Trophoblast cell (in vitro differentiated cells and primary cell): ENCODE data around the gene FHL2.
A peak's percentile ranks its signal among the peaks of the same experiment; 100 is the strongest.

Source experiments
- DNase-seq, 2 donors: peaks; one replicate each; pipeline ENCODE4 v3.0.0-alpha.2; 2016
- H2AFZ ChIP-seq: 2 replicates; pipeline ENCODE4 v1.6.1; 2013; ENCODE audit warnings: low read length, moderate library complexity, mild to moderate bottlenecking; ENCODE audit not compliant: insufficient read depth, poor library complexity
- H2AK5ac ChIP-seq: 2 replicates; pipeline ENCODE4 v1.6.1; 2013; ENCODE audit warnings: mild to moderate bottlenecking, low read length
- H2BK120ac ChIP-seq: 2 replicates; pipeline ENCODE4 v1.6.1; 2013; ENCODE audit warnings: low read length, mild to moderate bottlenecking, moderate library complexity; ENCODE audit not compliant: insufficient read depth, poor library complexity
- H2BK12ac ChIP-seq: 2 replicates; pipeline ENCODE4 v1.6.1; 2013; ENCODE audit warnings: mild to moderate bottlenecking, low read length, moderate library complexity
- H2BK5ac ChIP-seq: 2 replicates; pipeline ENCODE4 v1.6.1; 2013; ENCODE audit warnings: low read length, low read depth, moderate library complexity, mild to moderate bottlenecking; ENCODE audit not compliant: poor library complexity
- H3K14ac ChIP-seq: 2 replicates; pipeline ENCODE4 v1.6.1; 2013; ENCODE audit warnings: mild to moderate bottlenecking, low read length
- H3K18ac ChIP-seq: 2 replicates; pipeline ENCODE4 v1.6.1; 2013; ENCODE audit warnings: mild to moderate bottlenecking, low read length
- H3K23ac ChIP-seq: 2 replicates; pipeline ENCODE4 v1.6.1; 2013; ENCODE audit warnings: low read length
- H3K27ac ChIP-seq: 2 replicates; pipeline ENCODE4 v1.5.1; 2013; ENCODE audit warnings: low read depth, mild to moderate bottlenecking, inconsistent platforms, low read length, moderate library complexity
- H3K27me3 ChIP-seq: 2 replicates; pipeline ENCODE4 v1.6.1; 2013; ENCODE audit warnings: inconsistent platforms, mild to moderate bottlenecking, low read length, moderate library complexity; ENCODE audit not compliant: insufficient read depth
- H3K36me3 ChIP-seq, 2 experiments: 1 replicate in 1 of 2; 2 replicates in 1 of 2; pipeline ENCODE4 v1.6.1; 2013; ENCODE audit warnings: low read length in 2 of 2, mild to moderate bottlenecking in 2 of 2, moderate library complexity in 1 of 2; ENCODE audit not compliant: insufficient read depth in 2 of 2, control insufficient read depth in 1 of 2
- H3K4ac ChIP-seq: 2 replicates; pipeline ENCODE4 v1.6.1; 2013; ENCODE audit warnings: low read depth, mild to moderate bottlenecking, low read length, moderate library complexity
- H3K4me1 ChIP-seq, 2 experiments: 1 replicate in 1 of 2; 2 replicates in 1 of 2; pipeline ENCODE4 v1.6.1; 2013; ENCODE audit warnings: low read length in 2 of 2, mild to moderate bottlenecking in 2 of 2, moderate library complexity in 1 of 2; ENCODE audit not compliant: insufficient read depth in 2 of 2, control insufficient read depth in 1 of 2
- H3K4me2 ChIP-seq: 2 replicates; pipeline ENCODE4 v1.6.1; 2013; ENCODE audit warnings: inconsistent platforms, mild to moderate bottlenecking, low read length, moderate library complexity
- H3K4me3 ChIP-seq: 2 replicates; pipeline ENCODE4 v1.5.1; 2013; ENCODE audit warnings: mild to moderate bottlenecking, low read depth, low read length, inconsistent platforms
- H3K79me1 ChIP-seq: one replicate; pipeline ENCODE4 v1.6.1; 2013; ENCODE audit warnings: low read length
- H3K79me2 ChIP-seq: 2 replicates; pipeline ENCODE4 v1.6.1; 2013; ENCODE audit warnings: low read length, mild to moderate bottlenecking; ENCODE audit not compliant: control insufficient read depth, insufficient read depth, poor library complexity
- H3K9ac ChIP-seq: 2 replicates; pipeline ENCODE4 v1.6.1; 2013; ENCODE audit warnings: mild to moderate bottlenecking, low read length
- H3K9me3 ChIP-seq: 2 replicates; pipeline ENCODE4 v1.6.1; 2013; ENCODE audit warnings: low read depth, mild to moderate bottlenecking, control low read depth, inconsistent platforms, low read length; ENCODE audit not compliant: insufficient read depth
- H4K12ac ChIP-seq: 2 replicates; pipeline ENCODE4 v1.6.1; 2013; ENCODE audit warnings: low read depth, mild to moderate bottlenecking, low read length, moderate library complexity
- H4K8ac ChIP-seq: 2 replicates; pipeline ENCODE4 v1.6.1; 2013; ENCODE audit warnings: low read depth, mild to moderate bottlenecking, low read length, moderate library complexity
- H4K91ac ChIP-seq: one replicate; pipeline ENCODE4 v1.6.1; 2013; ENCODE audit warnings: low read depth, mild to moderate bottlenecking, low read length, moderate library complexity
- WGBS: extraction: QIAGEN DNeasy Blood & Tissue Kit; methylation state at CpG from one replicate; pipeline ENCODE4 v1.1.7; 2013; ENCODE audit warnings: missing lambda C conversion rate; ENCODE audit not compliant: insufficient read length, insufficient coverage; ENCODE audit errors: extremely low coverage; 5-methylcytosine and 5-hydroxymethylcytosine counted together

FHL2 gene

GRCh38 chr2:105394951-105395611 is 3.8 kb downstream of the FHL2 start:
- Histone ChIP-seq H3K23ac (no peak overlapping the region), H2AK5ac (no peak overlapping the region), H2AFZ (no peak overlapping the region), H3K4me1 (peaks cover 10 to 26% of the 10 kb centered on the region in 2 experiments), H3K4me3 (no peak overlapping the region), H3K4me2 (no peak overlapping the region), H3K79me1 (peaks cover 15% of the 10 kb centered on the region), H2BK120ac (no peak overlapping the region), H2BK5ac (no peak overlapping the region), H3K27me3 (no peaks in the 10 kb centered on the region), H2BK12ac (no peak overlapping the region), H4K12ac (no peak overlapping the region), H3K18ac (peak overlapping the region; percentile 53), H4K8ac (no peak overlapping the region), H3K4ac (peak overlapping the region; percentile 96), H3K9me3 (no peaks in the 10 kb centered on the region), H3K27ac (no peak overlapping the region), H3K14ac (no peak overlapping the region), H4K91ac (no peak overlapping the region), H3K9ac (no peak overlapping the region), H3K79me2 (peaks cover 22% of the 10 kb centered on the region), H3K36me3 (peaks cover 8 to 13% of the 10 kb centered on the region in 2 experiments)
- peak; percentile 57 to 85 for DNase-seq
- no CpG with 5 or more reads among the region's 12 CpGs for WGBS

- no CpG with 5 or more reads among the region's 13 CpGs for WGBS
- H3K9me3 ChIP-seq, result no peaks in the 10 kb centered on the region
- peak in 1 of 2 donors; percentile 51 for DNase-seq
Observed at GRCh38 chr2:105393373-105394055, 5.3 kb downstream of the FHL2 start.

GRCh38 chr2:105391763-105392662 is 6.8 kb downstream of the FHL2 start:
- no peaks in the 10 kb centered on the region for H3K9me3 ChIP-seq
- no peak overlapping the region for H3K9ac ChIP-seq
- H3K4me1 ChIP-seq, result peaks cover 8 to 22% of the 10 kb centered on the region in 2 experiments
- no peak overlapping the region for H2AK5ac ChIP-seq
- H3K36me3 ChIP-seq, result peaks cover 8 to 18% of the 10 kb centered on the region in 2 experiments
- no peaks in the 10 kb centered on the region for H3K27me3 ChIP-seq
- H4K12ac ChIP-seq, result no peak overlapping the region
- H2BK5ac ChIP-seq, result no peak overlapping the region
- no peak overlapping the region for H4K8ac ChIP-seq
- DNase-seq, result peak in 1 of 2 donors; percentile 21
- H3K79me2 ChIP-seq, result peaks cover 15% of the 10 kb centered on the region
- no peak overlapping the region for H4K91ac ChIP-seq
- H2BK120ac ChIP-seq, result no peak overlapping the region
- no peaks in the 10 kb centered on the region for H3K79me1 ChIP-seq
- H3K23ac ChIP-seq, result no peak overlapping the region
- no peak overlapping the region for H2BK12ac ChIP-seq
- peak overlapping the region; percentile 22 for H3K4ac ChIP-seq
- no peak overlapping the region for H3K27ac ChIP-seq
- no peak overlapping the region for H2AFZ ChIP-seq
- no CpG with 5 or more reads among the region's 9 CpGs for WGBS
- H3K4me3 ChIP-seq, result no peak overlapping the region
- H3K18ac ChIP-seq, result no peak overlapping the region
- H3K14ac ChIP-seq, result no peak overlapping the region
- H3K4me2 ChIP-seq, result no peak overlapping the region

More at GRCh38 chr2:105393373-105394055, 5.3 kb downstream of the FHL2 start:
- Histone ChIP-seq H4K12ac (no peak overlapping the region), H3K9ac (no peak overlapping the region), H3K4ac (peak overlapping the region; percentile 85), H2AFZ (no peak overlapping the region), H3K36me3 (peaks cover 8 to 16% of the 10 kb centered on the region in 2 experiments), H2BK12ac (no peak overlapping the region), H2BK120ac (no peak overlapping the region), H3K23ac (no peak overlapping the region), H3K4me2 (no peak overlapping the region), H3K27me3 (no peaks in the 10 kb centered on the region), H3K18ac (no peak overlapping the region), H3K79me2 (peaks cover 17% of the 10 kb centered on the region), H3K4me1 (peaks cover 8 to 25% of the 10 kb centered on the region in 2 experiments), H4K8ac (no peak overlapping the region), H2AK5ac (no peak overlapping the region), H3K79me1 (peaks cover 5% of the 10 kb centered on the region), H2BK5ac (no peak overlapping the region), H3K4me3 (no peak overlapping the region), H3K27ac (no peak overlapping the region), H4K91ac (no peak overlapping the region), H3K14ac (no peak overlapping the region)

GRCh38 chr2:105391058-105391627 is 7.7 kb downstream of the FHL2 start:
- H3K4me1 ChIP-seq, result peaks cover 6 to 17% of the 10 kb centered on the region in 2 experiments
- no peak overlapping the region for H2BK5ac ChIP-seq
- no peaks in the 10 kb centered on the region for H3K27me3 ChIP-seq
- peak; percentile 95 to 97 for DNase-seq
- peaks cover 10 to 22% of the 10 kb centered on the region in 2 experiments for H3K36me3 ChIP-seq
- H3K4me3 ChIP-seq, result no peak overlapping the region
- H3K79me1 ChIP-seq, result no peaks in the 10 kb centered on the region
- no peak overlapping the region for H2BK120ac ChIP-seq
- H2AFZ ChIP-seq, result no peak overlapping the region
- no peaks in the 10 kb centered on the region for H3K9me3 ChIP-seq
- H3K79me2 ChIP-seq, result peaks cover 13% of the 10 kb centered on the region
- H2AK5ac ChIP-seq, result no peak overlapping the region
- H4K12ac ChIP-seq, result no peak overlapping the region
- H3K18ac ChIP-seq, result no peak overlapping the region
- no peak overlapping the region for H3K23ac ChIP-seq
- no peak overlapping the region for H3K27ac ChIP-seq
- no peak overlapping the region for H3K14ac ChIP-seq
- H4K91ac ChIP-seq, result no peak overlapping the region
- H3K4ac ChIP-seq, result no peak overlapping the region
- no peak overlapping the region for H3K4me2 ChIP-seq
- no peak overlapping the region for H2BK12ac ChIP-seq
- H3K9ac ChIP-seq, result no peak overlapping the region
- no peak overlapping the region for H4K8ac ChIP-seq
- WGBS, result no CpG with 5 or more reads among the region's 5 CpGs
